Heart left ventricle (tissue), 16 donors: Measurements from ENCODE around the gene ATG9B. TPM values are rescaled to one million over a fixed set of nuclear protein-coding genes. Genes with fewer than 3 reads are reported as not detected.

Experiments
- ATAC-seq, 4 donors: fragments of 200-7000 bp; cut with Tn5 transposase; one replicate each; pipeline ENCODE4 v1.9.1; 2020 to 2022; ENCODE audit warnings: moderate library complexity in 4 of 4, mild to moderate bottlenecking in 3 of 4, moderate number of reproducible peaks in 1 of 4
- DNase-seq, 5 donors: peaks; one replicate each; pipeline ENCODE4 v3.0.0-alpha.2; 2020
- H3K27ac ChIP-seq, 12 donors: fragments of 200-600 bp; sonication (generic) in 4 of 12; one replicate each; pipeline versions ENCODE4 v1.5.0 to v1.8.0; 2016 to 2022; ENCODE audit warnings: mild to moderate bottlenecking in 2 of 12
- H3K27me3 ChIP-seq, 9 donors: fragments of 200-600 bp; sonication (generic) in 2 of 9; one replicate each; pipeline versions ENCODE4 v1.5.1 to v1.8.0; 2016 to 2022; ENCODE audit warnings: mild to moderate bottlenecking in 3 of 9
- H3K36me3 ChIP-seq, 9 donors: fragments of 200-600 bp; sonication (generic) in 2 of 9; one replicate each; pipeline versions ENCODE4 v1.5.0 to v1.8.0; 2018 to 2022; ENCODE audit warnings: mild to moderate bottlenecking in 2 of 9
- H3K4me1 ChIP-seq, 12 donors: fragments of 200-600 bp; sonication (generic) in 4 of 12; one replicate each; pipeline versions ENCODE4 v1.5.0 to v1.8.0; 2016 to 2022; ENCODE audit warnings: mild to moderate bottlenecking in 3 of 12
- H3K4me3 ChIP-seq, 12 donors: fragments of 200-600 bp; sonication (generic) in 4 of 12; one replicate each; pipeline versions ENCODE4 v1.5.0 to v1.8.0; 2017 to 2022; ENCODE audit warnings: mild to moderate bottlenecking in 9 of 12, moderate library complexity in 4 of 12
- H3K9me3 ChIP-seq, 12 donors: fragments of 200-600 bp; sonication (generic) in 4 of 12; one replicate each; pipeline versions ENCODE4 v1.5.0 to v1.8.0; 2016 to 2022; ENCODE audit warnings: mild to moderate bottlenecking in 1 of 12
- CTCF ChIP-seq, 12 donors: fragments of 200-600 bp; sonication (generic) in 4 of 12; IDR thresholded peaks; one replicate each; pipeline versions ENCODE4 v1.5.0 to v1.8.0; 2018 to 2022; ENCODE audit warnings: antibody characterized with exemption in 12 of 12, mild to moderate bottlenecking in 5 of 12
- POLR2A ChIP-seq, 2 donors: fragments of 450-650 bp; IDR thresholded peaks; one replicate each; pipeline ENCODE4 v1.6.1; 2017; ENCODE audit warnings: antibody characterized with exemption in 2 of 2, mild to moderate bottlenecking in 2 of 2, moderate library complexity in 2 of 2
- WGBS, 4 donors: extraction: QIAGEN DNeasy Blood & Tissue Kit in 2 of 4; methylation state at CpG; one replicate each; pipeline versions ENCODE4 v1.1.5 to v1.1.7; 2013 to 2018; 5-methylcytosine and 5-hydroxymethylcytosine counted together
- intact Hi-C, 10 donors: fragments of 100-400 bp; cut with DNase I; formaldehyde crosslinking; loops; one replicate each; pipeline versions ENCODE4 v1.11.1 to v1.14.2; 2022
- polyA plus RNA-seq, 2 donors: library from polyadenylated mRNA; stranded (reverse); fragments of 200-250 nt; gene quantifications; one replicate each; pipeline ENCODE4 v1.2.3, GENCODE V29; 2013
- total RNA-seq, 9 donors: library from RNA; depleted of rRNA in 2 of 9; stranded (reverse); fragments of >200 nt in 2 of 9; fragmentation: NEBNext Ultra II Directional in 3 of 9; extraction: Animal tissue kit (Norgen Biotek cat#: 25700) in 3 of 9; gene quantifications; one replicate each; pipeline versions ENCODE4 v1.1.0 to v1.2.4, GENCODE V29; 2016 to 2023
- donor health status: ischemic (EF 13 %, LVEDD 7.1; RV severe dilation, severe dysfunction).
- donor health status: healthy with polysubstance abuse.
- donor health status: DM: no; HTN: yes; CAD: no.
- donor health status: DM: no; HTN: no; CAD: no.
- donor health status: ischemic (EF 25% LVEDD 6.9; RV normal size, moderate dysfunction).
- donor health status: ischemic (EF 25% LVEDD 5.7; RV mildly dilated, moderate dysfunction).
- donor health status: healthy.
- donor health status: DM: yes; HTN: yes; CAD: no.
- donor health status: ischemic (EF 35%, LVEDD 5.7; RV mildly dilated, moderate dysfunction).
- donor health status: nonischemic (EF 11% LVEDD 7.7; RV severe dilation, severe dysfunction).
- donor health status: DM: yes; HTN: yes; CAD: no.
- donor health status: PGD.
- donor health status: ischemic (EF 29% LVEDD 5.4; RV normal size, mild dysfunction).
- donor health status: nonischemic (EF 23%, LVEDD 6.1; RV moderate dilation, normal function).

The ATG9B gene
- total and polyA plus RNA-seq, 11 donors, result 0.07 to 1.0 (median 0.32) TPM; not detected in 7

DNA sequence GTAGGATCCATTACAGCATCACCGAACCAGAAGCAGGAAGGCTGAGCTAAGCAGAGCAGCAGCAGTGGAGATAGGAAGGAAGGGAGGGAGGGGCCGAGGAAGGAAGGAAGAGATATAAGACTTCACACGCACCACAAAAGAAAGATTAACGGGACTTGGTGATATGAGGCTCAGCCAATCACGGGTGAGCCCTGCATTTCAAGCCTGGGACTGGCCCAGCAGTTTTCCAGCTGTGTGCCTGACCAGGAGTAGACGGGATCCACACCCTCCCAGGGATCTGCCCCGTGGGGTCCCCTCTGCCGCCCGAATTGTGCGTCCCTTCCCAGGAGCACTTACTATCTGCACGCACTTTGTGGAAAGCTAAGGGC, 16.2 kb downstream of the ATG9B start:
- ATAC-seq, result peak in 3 of 4 donors; percentile 31 to 71 (median 39)
- peak overlapping the region in 10 of 12 donors; percentile 3 to 73 (median 52) for H3K27ac ChIP-seq
- peaks cover 0 to 2% (median 0%) of the 10 kb centered on the region in 9 donors for H3K27me3 ChIP-seq
- H3K36me3 ChIP-seq, result peaks cover 0 to 28% (median 5%) of the 10 kb centered on the region in 9 donors
- peak in 2 of 5 donors; percentile 43 to 49 for DNase-seq
- TF ChIP-seq CTCF (IDR thresholded peaks at IDR 0.05) (no peak), POLR2A (IDR thresholded peaks at IDR 0.05) (no peak)
- peak overlapping the region in 9 of 12 donors; percentile 15 to 46 (median 39) for H3K4me3 ChIP-seq
- H3K9me3 ChIP-seq, result no peaks in the 10 kb centered on the region
- H3K4me1 ChIP-seq, result peaks cover 0 to 62% (median 31%) of the 10 kb centered on the region in 12 donors
- WGBS, 4 donors, result 28 to 34% (median 32%) methylated on average over 11 of the region's 11 CpGs
- intact Hi-C loops, result no loop called here

GRCh38 chr7:151007469-151007898, 16.8 kb downstream of the ATG9B start:
- peak in 3 of 4 donors; percentile 57 to 69 (median 59) for ATAC-seq
- Histone ChIP-seq H3K4me3 (peak overlapping the region in 3 of 12 donors; percentile 12 to 43 (median 17)), H3K36me3 (peaks cover 0 to 30% (median 9%) of the 10 kb centered on the region in 9 donors), H3K9me3 (no peaks in the 10 kb centered on the region), H3K27ac (peak overlapping the region in 9 of 12 donors; percentile 6 to 72 (median 54)), H3K27me3 (no peaks in the 10 kb centered on the region), H3K4me1 (peaks cover 0 to 56% (median 27%) of the 10 kb centered on the region in 12 donors)
- 41 to 78% (median 58%) methylated on average over 7 of the region's 7 CpGs for WGBS, 4 donors
- no peak for TF ChIP-seq POLR2A (IDR thresholded peaks at IDR 0.05)
- TF ChIP-seq CTCF (IDR thresholded peaks at IDR 0.05), result no peak
- intact Hi-C loops, result no loop called here
- peak in 3 of 5 donors; percentile 47 to 53 (median 51) for DNase-seq

- intact Hi-C loops, result no loop called here
- peak in 1 of 5 donors; percentile 56 for DNase-seq
- peaks cover 0 to 48% (median 27%) of the 10 kb centered on the region in 12 donors for H3K4me1 ChIP-seq
Measured at GRCh38 chr7:151006590-151007300, 17.5 kb downstream of the ATG9B start.

More at GRCh38 chr7:151006590-151007300, 17.5 kb downstream of the ATG9B start:
- WGBS, 4 donors, result 67 to 83% (median 73%) methylated on average over 11 to 23 of the region's 23 CpGs
- TF ChIP-seq CTCF (IDR thresholded peaks at IDR 0.05), result no peak
- no peak for TF ChIP-seq POLR2A (IDR thresholded peaks at IDR 0.05)
- ATAC-seq, result peak in 1 of 4 donors; percentile 1
- Histone ChIP-seq H3K27me3 (no peaks in the 10 kb centered on the region), H3K27ac (peak overlapping the region in 9 of 12 donors; percentile 6 to 72 (median 54)), H3K9me3 (no peaks in the 10 kb centered on the region), H3K4me3 (no peak overlapping the region), H3K36me3 (peaks cover 0 to 33% (median 12%) of the 10 kb centered on the region in 9 donors)
